HG03060 (cell line): ENCODE data around the gene ADGRD1.
"Not testable (repeated sequence)": the region's sequence is repeated elsewhere in the genome, so short reads cannot be mapped to it uniquely, and the experiment has no call there.

Experiments used
- ATAC-seq: cut with Tn5 transposase; IDR thresholded peaks from one replicate; pipeline ENCODE4 v1.9.1; 2021; ENCODE audit warnings: low read depth, moderate number of reproducible peaks; ENCODE audit not compliant: unreplicated experiment

The ADGRD1 gene

DNA sequence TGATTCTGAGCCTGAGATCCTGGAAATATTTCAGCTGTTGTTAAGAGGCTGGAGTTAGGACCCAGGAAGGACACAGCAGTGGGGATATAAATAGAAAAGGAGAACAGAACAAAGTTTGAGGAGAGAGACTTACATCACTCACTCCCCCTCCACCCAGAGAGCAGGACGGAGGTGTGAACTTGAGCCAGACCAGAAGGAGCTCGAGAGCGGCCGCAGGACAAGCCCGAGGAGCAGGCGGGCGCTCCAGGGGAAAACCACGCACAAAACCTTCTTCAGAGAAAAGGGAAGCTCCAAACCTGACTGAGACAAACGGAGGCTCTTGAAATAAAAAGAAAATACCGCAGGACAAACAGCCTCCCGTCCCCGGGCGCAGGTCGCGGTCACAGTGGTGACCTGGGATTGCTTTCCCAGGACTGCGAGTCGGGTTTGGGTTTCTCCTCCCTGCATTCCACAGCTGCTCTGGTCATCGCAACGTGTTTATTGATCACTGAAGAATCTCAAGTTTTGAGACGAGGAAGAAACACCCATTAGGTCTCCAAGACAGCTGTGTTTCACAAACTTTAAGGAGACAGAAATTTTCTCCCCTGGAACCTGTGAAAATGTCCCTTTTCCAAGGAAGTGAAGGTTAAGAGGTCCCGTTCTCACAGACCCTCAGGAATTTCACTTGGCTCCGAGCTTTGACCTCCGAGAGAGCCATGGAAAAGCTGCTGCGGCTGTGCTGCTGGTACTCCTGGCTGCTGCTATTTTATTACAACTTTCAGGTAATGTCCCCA is at the start of gene ADGRD1:
Gene ADGRD1 (plus strand): TSS at position 137 of the 773 bp plus-strand sequence. CDS start 559 bp downstream, at position 696.
- ATAC-seq = no peak

DNA sequence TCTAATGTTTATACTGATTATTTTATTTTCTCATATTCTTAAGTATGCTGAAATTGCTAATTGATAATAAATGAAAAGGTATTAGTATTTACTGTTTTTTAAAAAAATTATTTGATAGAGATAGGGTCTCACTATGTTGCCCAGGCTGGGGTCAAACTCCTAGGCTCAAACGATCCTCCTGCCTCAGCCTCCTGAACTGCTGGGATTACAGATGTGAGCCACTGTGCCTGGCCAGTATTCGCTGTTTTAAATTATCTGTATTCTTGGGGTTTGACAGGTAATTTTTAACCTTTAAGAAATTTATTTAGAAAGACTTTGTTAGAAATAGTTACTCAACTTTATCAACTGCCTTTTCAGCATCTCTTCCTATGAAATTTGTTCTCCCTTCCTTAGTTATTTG is 49.6 kb upstream of the ADGRD1 start:
- no peak for ATAC-seq

DNA sequence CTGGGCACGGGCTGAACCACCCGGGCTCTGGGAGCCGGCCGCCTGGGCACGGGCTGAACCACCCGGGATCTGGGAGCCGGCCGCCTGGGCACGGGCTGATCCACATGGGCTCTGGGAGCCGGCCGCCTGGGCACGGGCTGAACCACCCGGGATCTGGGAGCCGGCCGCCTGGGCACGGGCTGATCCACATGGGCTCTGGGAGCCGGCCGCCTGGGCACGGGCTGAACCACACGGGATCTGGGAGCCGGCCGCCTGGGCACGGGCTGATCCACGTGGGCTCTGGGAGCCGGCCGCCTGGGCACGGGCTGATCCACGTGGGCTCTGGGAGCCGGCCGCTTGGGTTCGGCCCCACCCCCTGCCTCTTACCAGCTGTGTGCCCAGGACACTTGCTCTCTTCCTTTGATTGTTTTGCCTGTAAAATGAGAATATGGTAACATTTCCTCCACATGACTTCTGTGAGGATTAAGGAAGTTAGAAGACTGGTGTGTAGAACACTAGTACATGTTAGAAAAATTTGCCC is 48.7 kb upstream of the ADGRD1 start:
- ATAC-seq = not testable (repeated sequence)

DNA sequence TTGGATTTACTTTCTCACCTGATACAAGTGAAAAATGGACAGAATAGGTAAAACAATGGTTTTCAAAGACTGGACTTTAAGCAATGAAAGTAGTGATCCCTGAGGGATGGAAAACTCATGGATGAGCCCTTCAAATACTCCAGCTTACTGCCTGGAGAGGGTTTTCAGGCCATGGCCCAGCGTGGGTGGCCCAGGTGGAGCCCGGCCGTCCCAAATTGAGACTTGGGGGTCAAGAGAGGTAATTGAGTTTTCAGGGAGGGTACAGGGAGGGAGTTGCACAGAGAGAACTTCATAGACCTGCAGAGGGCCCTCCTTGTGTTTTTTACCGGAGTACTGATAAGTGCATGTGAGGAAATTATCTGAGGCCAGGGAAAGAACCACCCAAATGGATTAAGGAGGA is 44.6 kb upstream of the ADGRD1 start:
- no peak for ATAC-seq

DNA sequence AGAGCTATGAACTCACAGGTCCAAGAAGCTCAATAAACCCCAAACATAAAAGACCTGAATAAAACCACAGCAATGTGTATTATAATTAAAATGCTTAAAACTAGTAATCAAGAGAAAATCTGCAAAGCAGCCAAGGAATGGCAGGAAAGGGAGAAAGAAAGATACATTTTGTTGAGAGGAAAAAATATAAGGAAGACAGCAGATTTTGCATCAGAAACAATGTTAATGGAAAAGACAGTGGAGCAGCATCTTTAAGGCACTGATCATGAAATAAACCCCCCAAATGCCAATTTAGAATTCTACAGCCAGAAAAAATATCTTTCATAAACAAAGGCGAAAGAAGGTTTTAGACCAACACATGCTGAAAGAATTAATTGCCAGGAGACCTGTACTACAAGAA is 42.5 kb upstream of the ADGRD1 start:
- ATAC-seq = no peak

DNA sequence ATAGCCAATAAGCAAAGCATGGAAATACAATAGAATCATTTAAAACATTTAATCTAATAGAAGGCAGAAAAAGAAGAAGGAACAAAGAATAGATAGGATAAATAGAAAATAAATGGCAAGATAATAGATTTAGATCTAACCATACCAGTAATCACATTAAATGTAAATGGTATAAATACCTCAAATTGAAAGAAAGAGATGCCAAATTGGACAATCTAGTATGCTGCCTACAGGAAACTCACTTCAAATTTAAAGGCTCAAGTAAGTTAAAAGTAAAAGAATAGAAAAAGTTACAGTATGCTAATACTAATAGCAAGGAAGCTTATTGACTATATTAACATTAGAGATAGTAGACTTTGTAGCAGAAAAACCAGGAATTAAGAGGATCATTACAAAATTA is 41.8 kb upstream of the ADGRD1 start:
- no peak for ATAC-seq

DNA sequence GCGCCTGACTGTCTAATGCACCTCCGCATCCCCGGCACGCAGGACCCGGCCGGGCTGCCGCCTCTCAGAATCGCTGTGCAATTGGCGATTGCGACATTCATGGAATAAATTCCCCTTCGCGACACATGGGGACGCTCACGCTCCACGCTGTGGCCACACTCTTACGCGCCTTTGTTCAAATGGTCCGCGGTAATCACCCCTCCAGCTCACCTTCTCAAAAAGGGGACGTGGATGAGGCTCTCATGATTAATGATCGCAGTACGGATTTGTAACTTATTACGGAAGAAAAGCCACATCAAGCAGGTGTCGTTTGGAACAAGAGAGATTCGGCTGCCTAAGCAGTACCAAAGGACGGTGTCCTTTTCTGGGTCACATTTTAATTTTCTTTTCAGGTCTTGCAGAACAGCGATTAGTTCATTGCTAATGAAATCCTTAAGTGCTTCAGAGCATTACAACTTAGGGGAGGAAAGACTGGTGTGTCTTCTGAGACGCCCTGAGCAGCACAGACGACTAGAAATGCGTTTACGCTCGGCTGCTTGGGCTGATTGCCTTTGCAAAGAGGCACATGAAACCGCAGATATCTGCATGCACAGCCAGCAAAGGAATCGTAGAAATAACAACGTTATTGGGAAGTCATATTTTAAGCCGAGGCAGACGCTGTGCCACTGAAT is 37.3 kb upstream of the ADGRD1 start:
- ATAC-seq = no peak

DNA sequence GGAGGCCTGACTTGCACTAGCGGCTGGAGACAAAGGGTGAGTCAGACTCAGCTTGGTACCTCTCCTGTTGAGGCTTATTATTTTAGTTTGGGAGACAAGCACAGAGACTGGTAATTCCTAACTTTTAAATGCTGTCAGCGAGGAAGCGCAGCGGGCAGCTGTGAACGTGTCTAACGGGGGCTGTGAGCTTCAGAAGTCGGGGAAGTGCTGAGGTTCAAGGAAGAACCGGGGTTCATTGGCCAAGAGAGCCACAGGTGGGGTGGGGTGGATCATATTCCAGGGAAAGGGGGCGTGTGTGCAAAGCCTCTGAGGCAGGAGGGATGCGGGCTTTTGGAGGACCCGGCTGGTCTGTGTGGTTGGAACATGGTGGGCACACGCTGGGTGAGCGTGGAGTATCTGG is 36.1 kb upstream of the ADGRD1 start:
- ATAC-seq = no peak

DNA sequence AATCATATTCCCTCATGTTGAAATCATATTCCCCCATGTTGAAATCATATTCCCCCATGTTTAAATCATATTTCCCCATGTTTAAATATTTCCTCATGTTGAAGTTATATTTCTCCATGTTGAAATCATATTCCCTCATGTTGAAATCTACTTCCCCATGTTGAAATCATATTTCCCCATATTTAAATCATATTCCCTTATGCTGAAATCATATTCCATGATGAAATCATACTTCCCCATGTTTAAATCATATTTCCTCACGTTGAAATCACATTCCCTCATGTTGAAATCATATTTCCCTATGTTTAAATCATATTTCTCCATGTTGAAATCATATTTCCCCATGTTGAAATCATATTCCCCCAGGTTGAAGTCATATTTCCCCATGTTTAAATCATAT is 34.6 kb upstream of the ADGRD1 start:
- no peak for ATAC-seq

DNA sequence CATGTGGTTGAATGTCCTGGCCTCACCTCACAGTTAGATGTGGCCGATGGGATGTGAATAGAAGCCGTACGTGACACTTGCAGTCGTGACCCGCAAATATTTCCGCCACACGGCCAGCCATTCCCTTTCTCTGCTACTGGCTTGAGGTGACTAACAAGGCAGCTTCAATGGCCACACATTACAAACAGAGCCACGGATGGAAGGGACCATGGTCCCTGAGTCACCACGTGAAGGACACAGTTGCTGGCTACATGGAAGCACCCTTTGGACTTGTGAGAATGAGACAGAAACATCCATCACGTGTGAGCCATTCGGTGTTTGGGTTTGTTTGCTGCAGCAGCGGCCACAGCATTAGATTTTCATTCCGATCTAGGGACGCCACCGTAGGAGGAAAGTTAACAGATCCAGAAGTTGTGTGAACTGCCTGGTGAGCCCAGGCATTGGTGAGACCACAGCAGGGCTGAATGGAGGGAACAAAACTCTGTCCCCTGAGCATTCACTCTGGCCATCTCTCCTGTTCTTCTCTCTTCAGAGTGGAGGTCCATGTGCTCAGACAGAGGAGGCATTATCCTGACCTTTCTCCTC is 33.5 kb upstream of the ADGRD1 start:
- ATAC-seq = no peak

DNA sequence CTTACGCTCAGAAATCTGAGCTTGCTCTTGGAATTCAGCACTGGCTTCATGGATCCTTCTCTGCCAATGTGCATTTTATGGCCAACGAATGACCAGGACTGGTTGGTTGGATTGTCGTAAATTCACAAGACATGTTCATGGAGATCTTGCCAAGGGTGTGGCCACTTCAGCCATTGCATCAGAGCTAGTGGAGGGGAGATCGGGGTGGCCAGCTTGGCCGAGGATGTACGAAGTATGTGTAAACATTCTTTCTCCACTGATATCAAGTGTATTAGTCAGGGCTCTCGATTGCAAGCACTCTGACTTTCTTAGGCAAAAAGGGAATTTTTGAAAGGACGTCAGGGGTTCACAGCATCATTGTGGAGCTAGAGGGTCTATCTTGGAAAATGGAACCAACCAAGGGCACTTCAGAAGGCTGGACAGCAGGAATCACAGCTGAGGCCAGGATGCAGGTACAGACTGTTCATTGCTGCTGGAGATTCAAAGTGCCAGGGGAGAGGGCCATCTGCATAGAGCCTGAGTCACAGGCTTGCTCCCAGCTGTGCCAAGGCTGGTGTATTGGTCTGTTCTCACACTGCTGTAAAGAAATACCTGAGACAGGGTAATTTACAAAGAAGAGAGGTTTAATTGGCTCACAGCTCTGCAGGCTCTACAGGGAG is 32.9 kb upstream of the ADGRD1 start:
- no peak for ATAC-seq

DNA sequence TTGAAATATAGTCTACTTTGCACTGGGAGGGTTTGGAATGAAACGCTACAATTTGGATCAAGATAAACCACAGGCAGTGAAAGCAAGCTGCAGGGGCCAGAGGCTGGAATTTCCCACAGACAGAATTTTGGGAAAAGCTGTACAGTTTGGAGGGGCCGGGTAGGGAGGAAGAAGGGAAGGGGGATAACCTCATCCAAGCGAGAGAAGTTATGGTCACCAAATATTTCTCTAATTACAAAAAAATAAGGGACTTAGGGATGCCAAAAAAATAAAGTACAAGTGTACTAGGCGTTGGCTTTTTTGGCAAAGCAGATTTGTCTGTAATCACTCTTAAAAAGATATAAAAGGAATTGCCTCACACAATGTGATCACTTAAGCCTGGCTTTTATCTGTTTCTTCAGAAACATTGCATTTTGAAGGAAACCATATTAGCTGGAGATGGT is 31.2 kb upstream of the ADGRD1 start:
- ATAC-seq = no peak

DNA sequence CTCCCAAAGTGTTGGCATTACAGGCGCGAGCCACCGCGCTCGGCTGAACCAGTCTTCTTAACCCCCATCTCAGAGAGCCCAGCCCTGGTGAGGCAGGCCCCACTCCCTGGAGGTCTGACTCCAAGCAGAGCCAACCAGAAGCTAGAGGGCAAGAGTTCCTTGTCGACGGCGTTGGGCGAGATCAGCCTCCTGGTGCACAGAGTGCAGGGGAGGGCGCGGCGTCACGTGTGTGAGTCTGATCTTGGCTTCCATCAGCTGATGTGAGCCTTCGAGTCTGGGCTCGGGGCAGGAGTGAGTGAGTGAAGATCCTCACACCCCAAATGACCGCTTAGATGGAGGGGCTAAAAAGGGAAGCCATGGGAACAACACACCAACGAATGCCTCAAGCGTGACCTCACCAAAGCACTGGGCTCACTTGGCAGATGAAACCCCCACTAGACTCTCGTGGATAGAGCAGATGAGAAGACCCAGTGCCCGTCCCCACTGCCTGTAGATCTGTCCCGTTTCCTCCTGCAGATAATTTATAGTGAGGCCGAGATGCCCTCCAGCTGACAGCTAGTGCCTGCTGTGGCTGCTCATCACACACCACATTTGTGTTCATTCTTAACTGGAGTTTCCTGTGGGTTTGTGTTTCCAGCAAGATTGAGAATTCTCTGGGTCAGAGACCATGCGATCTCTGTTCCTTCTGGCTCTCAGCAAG is 28.6 kb upstream of the ADGRD1 start:
- no peak for ATAC-seq

DNA sequence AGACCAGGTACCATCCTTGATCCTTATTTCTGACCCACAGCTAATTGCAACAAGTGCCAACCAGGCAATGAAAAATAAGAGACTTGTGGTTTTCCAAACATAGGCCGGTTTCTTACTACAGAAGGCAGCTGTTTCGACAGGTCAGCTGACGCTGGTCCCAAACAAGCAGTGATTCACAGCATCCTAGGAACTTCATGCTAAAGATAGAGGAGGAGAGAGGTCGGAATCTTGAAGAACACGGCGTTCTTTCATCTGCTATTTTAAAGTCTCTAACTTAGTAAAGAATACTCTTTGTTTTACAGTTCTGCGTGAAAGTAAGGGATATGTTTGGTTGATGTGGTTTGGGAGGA is 28.1 kb upstream of the ADGRD1 start:
- ATAC-seq = no peak

DNA sequence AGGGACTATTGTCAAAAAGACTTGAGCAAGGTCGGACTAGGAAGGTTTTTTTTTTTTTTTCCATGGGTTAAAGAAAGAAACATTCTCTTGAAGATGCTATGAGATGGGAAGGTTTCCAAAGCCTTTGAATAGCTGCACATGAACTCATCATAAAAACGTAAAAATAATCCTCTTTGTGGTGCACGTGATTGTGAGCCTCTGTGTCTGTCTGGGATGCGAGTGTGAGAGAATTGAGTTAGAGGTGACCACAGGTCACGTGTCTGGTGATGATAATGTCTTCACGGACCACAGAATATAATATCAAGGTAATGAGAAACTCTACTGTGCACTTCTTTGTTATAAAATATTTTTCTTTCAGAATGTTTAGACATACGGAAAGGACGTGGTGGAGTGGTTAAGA is 24.3 kb upstream of the ADGRD1 start:
- ATAC-seq = no peak

DNA sequence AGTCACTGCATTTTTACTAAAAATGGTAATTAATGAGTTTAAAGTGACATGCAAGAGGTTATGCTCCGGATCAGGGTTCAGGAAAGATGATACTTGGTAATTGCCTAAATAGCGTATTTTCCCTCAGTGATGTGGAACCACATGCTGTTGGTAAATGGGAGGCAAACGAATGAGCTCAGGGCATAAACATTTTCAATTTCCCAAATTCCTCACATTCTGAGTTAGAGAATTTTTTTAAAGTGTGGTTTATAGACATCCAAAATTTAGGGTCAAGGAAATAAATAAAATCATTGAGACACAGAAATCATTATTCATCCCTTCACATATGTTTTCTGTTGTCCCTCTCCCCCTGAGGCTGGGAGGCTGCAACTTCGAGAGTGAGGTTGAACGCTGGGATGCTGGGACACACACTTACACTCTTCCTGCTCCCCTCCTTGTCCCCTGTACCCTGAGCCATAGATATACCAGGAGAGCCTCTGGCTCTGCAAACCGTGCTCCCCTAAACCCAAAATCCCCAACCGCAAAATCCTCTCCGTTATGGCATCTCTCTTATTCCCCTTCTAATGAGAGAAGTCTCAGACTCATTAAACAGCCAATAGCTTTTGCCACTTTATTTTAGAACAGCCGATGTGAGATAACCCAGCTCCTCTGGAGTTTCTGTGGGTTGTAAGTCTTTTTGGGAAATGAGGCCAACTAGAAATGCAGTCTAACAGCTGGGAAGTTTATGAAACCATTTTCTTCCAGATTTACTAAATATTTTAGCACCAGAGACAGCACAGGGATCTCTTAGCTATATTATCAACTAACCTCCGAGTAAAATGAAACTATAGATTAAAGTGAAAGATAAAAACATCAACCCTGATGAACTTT is 21.4 kb upstream of the ADGRD1 start:
- no peak for ATAC-seq

DNA sequence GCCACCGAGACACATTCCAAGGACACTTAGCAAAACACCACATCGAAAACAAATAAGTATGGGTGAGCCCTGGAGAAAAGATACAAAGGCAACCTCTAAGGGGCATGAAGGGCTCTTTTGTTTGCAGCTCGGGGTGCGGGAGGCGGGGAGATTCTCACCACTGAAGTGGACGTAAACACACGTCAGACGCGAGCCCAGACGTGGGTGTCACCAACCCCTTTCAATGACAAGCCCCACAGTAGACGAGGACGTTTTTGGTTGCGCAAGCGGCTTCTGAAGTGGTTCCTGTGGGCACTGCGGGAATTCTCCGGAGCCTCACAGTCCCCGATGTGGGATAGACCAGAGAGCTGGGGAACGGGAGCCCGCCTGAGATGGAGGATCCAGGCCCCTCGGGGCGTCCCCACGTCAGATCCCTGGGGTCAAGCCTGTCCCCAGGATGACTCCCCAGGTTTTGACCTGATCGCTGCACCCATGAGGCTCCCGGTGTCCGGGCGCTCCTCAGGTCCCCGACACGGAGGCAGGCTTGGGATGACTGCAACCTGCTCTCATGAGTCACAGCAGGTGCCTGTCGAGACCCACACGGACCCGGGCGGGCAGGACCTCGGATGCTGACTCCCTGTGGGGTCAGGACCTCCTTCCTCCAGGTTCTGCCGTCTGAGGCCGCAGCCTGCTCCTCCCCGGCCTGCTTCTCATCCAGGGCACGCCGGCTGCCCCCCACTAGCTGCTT is 20.3 kb upstream of the ADGRD1 start:
- no peak for ATAC-seq

DNA sequence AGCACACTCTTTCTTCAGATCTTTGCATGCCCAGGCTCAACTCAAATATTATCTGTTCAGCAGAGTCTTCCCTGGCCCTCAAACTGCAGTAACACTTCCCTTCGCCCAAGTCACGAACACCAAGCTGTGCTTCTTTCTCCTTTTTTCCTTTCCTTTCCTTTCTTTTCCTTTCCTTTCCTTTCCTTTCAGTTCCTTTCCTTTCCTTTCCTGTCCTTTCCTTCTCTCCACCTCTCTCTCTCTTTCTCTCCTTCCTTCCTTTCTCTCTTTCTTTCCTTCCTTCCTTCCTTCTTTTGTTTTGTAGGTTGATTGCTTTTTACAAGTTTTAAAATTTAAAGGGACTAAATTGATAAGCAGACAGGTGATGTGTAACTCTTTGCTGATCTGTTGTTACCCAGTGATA is 19.0 kb upstream of the ADGRD1 start:
- no peak for ATAC-seq

DNA sequence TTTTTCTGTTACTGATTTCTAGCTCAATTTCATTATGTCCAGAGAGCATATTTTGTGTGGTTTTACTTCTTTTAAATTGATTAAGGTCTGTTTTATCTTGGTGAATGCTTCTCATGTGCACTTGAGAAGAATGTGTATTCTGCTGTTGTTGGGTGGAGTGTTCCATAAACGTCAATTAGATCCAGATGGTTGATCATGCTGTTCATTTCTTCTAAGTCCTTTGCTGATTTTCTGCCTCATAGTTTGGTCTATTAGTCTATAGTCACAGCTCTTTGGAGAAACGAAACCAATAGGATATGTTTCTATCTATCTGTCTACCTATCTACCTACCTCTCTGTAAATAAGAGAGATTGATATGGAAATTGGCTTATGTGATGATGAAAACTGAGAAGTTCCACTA is 17.1 kb upstream of the ADGRD1 start:
- no peak for ATAC-seq
